Heart right ventricle (tissue), 16 donors: ENCODE data around the gene HLCS. TPM values are rescaled to one million over a fixed set of nuclear protein-coding genes. Genes with fewer than 3 reads are reported as not detected.
"Not testable (repeated sequence)": the region's sequence is repeated elsewhere in the genome, so short reads cannot be mapped to it uniquely, and the experiment has no call there.

ENCODE experiments used
- ATAC-seq, 8 donors: fragments of 200-7000 bp; cut with Tn5 transposase; one replicate each; pipeline ENCODE4 v1.9.1; 2020; ENCODE audit warnings: mild to moderate bottlenecking in 8 of 8, moderate library complexity in 8 of 8, moderate number of reproducible peaks in 1 of 8
- DNase-seq, 2 donors: peaks; one replicate each; pipeline ENCODE4 v3.0.0-alpha.2; 2020
- H3K27ac ChIP-seq, 10 donors: fragments of 200-600 bp; sonication (generic) in 2 of 10; one replicate each; pipeline versions ENCODE4 v1.5.0 to v1.8.0; 2020 to 2022; ENCODE audit warnings: mild to moderate bottlenecking in 3 of 10
- H3K27me3 ChIP-seq, 7 donors: fragments of 200-600 bp; one replicate each; pipeline ENCODE4 v1.8.0; 2021 to 2022; ENCODE audit warnings: mild to moderate bottlenecking in 2 of 7
- H3K36me3 ChIP-seq, 9 donors: fragments of 200-600 bp; sonication (generic) in 1 of 9; one replicate each; pipeline versions ENCODE4 v1.5.0 to v1.8.0; 2020 to 2022; ENCODE audit warnings: mild to moderate bottlenecking in 2 of 9
- H3K4me1 ChIP-seq, 9 donors: fragments of 200-600 bp; sonication (generic) in 1 of 9; one replicate each; pipeline versions ENCODE4 v1.5.0 to v1.8.0; 2020 to 2022; ENCODE audit warnings: mild to moderate bottlenecking in 4 of 9
- H3K4me3 ChIP-seq, 10 donors: fragments of 200-600 bp; sonication (generic) in 2 of 10; one replicate each; pipeline versions ENCODE4 v1.5.0 to v1.8.0; 2020 to 2022; ENCODE audit warnings: mild to moderate bottlenecking in 7 of 10, moderate library complexity in 2 of 10
- H3K9me3 ChIP-seq, 11 donors: fragments of 200-600 bp in 10 of 11; sonication (generic) in 2 of 11; one replicate each; pipeline versions ENCODE4 v1.5.0 to v1.8.0; 2013 to 2022; ENCODE audit warnings: mild to moderate bottlenecking in 2 of 11, control low read depth in 1 of 11, moderate library complexity in 1 of 11
- CTCF ChIP-seq, 9 donors: fragments of 200-600 bp; sonication (generic) in 2 of 9; IDR thresholded peaks; one replicate each; pipeline versions ENCODE4 v1.5.0 to v1.8.0; 2021 to 2022; ENCODE audit warnings: antibody characterized with exemption in 9 of 9, mild to moderate bottlenecking in 5 of 9, moderate library complexity in 1 of 9
- WGBS, 2 donors: extraction: QIAGEN DNeasy Blood & Tissue Kit; methylation state at CpG; one replicate each; pipeline ENCODE4 v1.1.7; 2013; ENCODE audit warnings: inconsistent platforms in 1 of 2; 5-methylcytosine and 5-hydroxymethylcytosine counted together
- intact Hi-C, 10 donors: fragments of 100-400 bp; cut with DNase I; formaldehyde crosslinking; loops; one replicate each; pipeline versions ENCODE4 v1.11.1 to v1.14.2; 2022
- polyA plus RNA-seq, 2 donors: library from polyadenylated mRNA; stranded (reverse); fragments of 200-250 nt; gene quantifications; one replicate each; pipeline ENCODE4 v1.2.3, GENCODE V29; 2013
- total RNA-seq, 10 donors: library from RNA; stranded (reverse); fragmentation: NEBNext Ultra II Directional in 3 of 10; extraction: Animal tissue kit (Norgen Biotek cat#: 25700) in 3 of 10; gene quantifications; one replicate each; pipeline versions ENCODE4 v1.2.1 to v1.2.4, GENCODE V29; 2021 to 2023
- donor health status: Arrhythmogenic right ventricular cardiomyopathy.
- donor health status: ischemic (EF 13 %, LVEDD 7.1; RV severe dilation, severe dysfunction).
- donor health status: healthy with polysubstance abuse.
- donor health status: DM: no; HTN: yes; CAD: no.
- donor health status: DM: no; HTN: no; CAD: no.
- donor health status: ischemic (EF 25% LVEDD 6.9; RV normal size, moderate dysfunction).
- donor health status: ischemic (EF 25% LVEDD 5.7; RV mildly dilated, moderate dysfunction).
- donor health status: healthy.
- donor health status: DM: yes; HTN: yes; CAD: no.
- donor health status: Ischemic cardiomyopathy.
- donor health status: ischemic (EF 35%, LVEDD 5.7; RV mildly dilated, moderate dysfunction).
- donor health status: nonischemic (EF 11% LVEDD 7.7; RV severe dilation, severe dysfunction).
- donor health status: DM: yes; HTN: yes; CAD: no.
- donor health status: PGD.
- donor health status: ischemic (EF 29% LVEDD 5.4; RV normal size, mild dysfunction).
- donor health status: nonischemic (EF 23%, LVEDD 6.1; RV moderate dilation, normal function).

Gene HLCS
- total and polyA plus RNA-seq, 12 donors: 2.0 to 9.6 (median 6.7) TPM

DNA sequence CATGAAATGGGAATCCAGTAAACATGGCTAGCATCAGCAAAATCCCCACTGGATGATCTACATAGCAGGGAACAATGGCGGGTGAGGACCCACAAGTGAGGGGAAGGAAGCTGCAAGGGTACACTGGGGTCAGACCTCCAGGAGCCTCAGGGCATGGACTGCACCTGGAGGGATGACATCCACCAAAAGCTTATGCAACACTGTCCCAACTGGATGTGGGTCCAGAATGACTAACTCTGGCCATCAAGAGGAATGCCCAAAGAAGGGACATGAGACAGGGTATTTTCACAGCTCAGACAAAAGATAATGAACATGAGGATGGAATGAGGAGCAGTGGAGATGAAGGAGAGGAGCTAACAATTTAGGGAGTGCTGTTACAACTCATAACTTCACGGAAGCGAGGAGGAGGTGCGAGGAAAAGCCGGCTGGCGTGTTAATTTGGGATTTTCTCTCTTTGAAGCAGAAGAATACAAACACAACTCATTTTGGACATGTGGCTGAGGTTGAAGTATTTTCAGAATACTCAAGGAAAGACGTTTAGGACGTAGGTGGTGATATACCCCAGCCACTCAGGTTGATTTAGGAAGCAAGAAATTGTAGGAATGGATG lies 5.7 kb downstream of the HLCS start:
- H3K4me1 ChIP-seq: peaks cover 0 to 9% (median 0%) of the 10 kb centered on the region in 9 donors
- no peak overlapping the region for H3K27ac ChIP-seq
- no peak overlapping the region for H3K4me3 ChIP-seq
- peaks cover 0 to 34% (median 0%) of the 10 kb centered on the region in 9 donors for H3K36me3 ChIP-seq
- intact Hi-C loops: loop anchor here in 2 of 10 donors (1.0 to 10.0 kb wide), 2 partner anchors 14 to 114 kb away; partner anchors contain the start of genes PIGP (in 1 of the 2) and TTC3 (in 1 of the 2)
- DNase-seq (no peak), ATAC-seq (peak in 1 of 8 donors; percentile 14)
- WGBS, 2 donors: 93 to 96% methylated on average over 8 of the region's 8 CpGs
- TF ChIP-seq CTCF (IDR thresholded peaks at IDR 0.05): no peak
- no peaks in the 10 kb centered on the region for H3K9me3 ChIP-seq
- no peaks in the 10 kb centered on the region for H3K27me3 ChIP-seq

DNA sequence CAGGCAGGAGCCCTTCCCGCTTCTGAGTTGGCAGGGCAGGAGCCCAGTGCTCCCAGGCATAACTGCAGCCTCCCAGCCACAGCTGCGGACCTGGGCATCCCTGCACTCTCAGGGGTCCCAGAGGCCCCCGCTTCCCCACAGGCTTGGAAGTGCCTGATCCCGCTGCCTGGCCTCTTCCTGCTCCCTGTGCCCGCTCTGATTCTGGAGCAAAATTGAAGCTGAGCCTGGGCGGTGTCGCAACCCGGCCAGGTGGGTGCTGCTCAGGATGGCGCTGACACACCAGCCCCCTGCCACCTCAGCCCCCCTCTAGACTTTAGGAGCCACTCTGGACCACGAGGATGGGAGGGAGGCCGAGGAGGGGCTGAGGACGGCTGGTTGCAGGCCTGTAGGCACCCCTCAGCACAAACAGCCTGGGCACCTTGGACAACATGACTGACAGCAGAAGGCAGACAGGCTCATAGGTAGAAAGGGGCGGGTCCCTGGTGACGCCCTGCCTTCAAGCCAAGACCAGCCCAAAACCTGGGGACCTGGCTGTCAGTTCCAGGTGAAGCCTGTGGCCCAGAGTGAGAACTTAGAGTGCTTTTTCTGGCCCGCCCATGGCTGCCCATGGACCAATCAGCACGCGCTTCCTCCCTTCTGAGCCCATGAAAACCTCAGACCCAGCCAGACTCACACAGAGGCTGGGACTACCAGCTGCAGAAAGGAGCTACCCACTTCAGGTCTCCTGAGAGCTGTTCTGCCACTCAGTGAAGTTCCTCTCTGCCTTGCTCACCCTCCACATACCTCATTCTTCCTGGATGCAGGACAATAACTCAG lies 7.2 kb downstream of the HLCS start:
- Histone ChIP-seq H3K4me3 (no peak overlapping the region), H3K27ac (no peak overlapping the region), H3K9me3 (no peaks in the 10 kb centered on the region), H3K36me3 (peaks cover 0 to 43% (median 0%) of the 10 kb centered on the region in 9 donors), H3K4me1 (no peaks in the 10 kb centered on the region), H3K27me3 (no peaks in the 10 kb centered on the region)
- intact Hi-C loops: no loop called here
- no peak for DNase-seq
- no peak for TF ChIP-seq CTCF (IDR thresholded peaks at IDR 0.05)
- 94 to 98% methylated on average over 17 of the region's 17 CpGs for WGBS, 2 donors
- peak in 2 of 8 donors; percentile 25 to 50 for ATAC-seq

DNA sequence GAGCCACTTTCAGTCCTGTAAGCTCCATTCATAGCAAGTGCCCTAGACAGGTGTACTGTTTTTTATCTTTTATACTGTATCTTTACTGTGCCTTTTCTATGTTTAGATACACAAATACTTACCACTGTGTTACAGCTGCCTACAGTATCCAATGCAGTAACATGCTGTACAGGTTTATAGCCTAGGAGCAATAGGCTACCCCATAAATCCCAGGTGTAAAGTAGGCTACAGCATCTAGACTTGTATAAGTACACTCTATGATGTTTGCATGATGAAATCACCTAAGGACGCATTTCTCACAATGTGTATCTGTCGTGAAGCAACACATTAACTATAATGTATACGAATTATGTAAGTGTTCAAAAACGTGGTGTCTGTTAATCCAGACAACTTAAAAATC lies 10.7 kb downstream of the HLCS start:
- intact Hi-C loops: no loop called here
- ATAC-seq (no peak), DNase-seq (no peak)
- Histone ChIP-seq H3K9me3 (no peaks in the 10 kb centered on the region), H3K27me3 (no peaks in the 10 kb centered on the region), H3K27ac (no peak overlapping the region), H3K36me3 (peaks cover 0 to 32% (median 0%) of the 10 kb centered on the region in 9 donors), H3K4me3 (no peak overlapping the region), H3K4me1 (no peaks in the 10 kb centered on the region)
- TF ChIP-seq CTCF (IDR thresholded peaks at IDR 0.05): no peak
- WGBS, 2 donors: 94 to 98% methylated on average over 4 of the region's 4 CpGs

GRCh38 chr21:36952331-36952730 lies 14.1 kb downstream of the HLCS start:
- H3K4me3 ChIP-seq, ATAC-seq, H3K27me3 ChIP-seq, intact Hi-C loops, DNase-seq, H3K4me1 ChIP-seq, H3K27ac ChIP-seq: not testable (repeated sequence)
- peaks cover 0 to 10% (median 0%) of the 10 kb centered on the region in 11 donors for H3K9me3 ChIP-seq
- peaks cover 0 to 27% (median 0%) of the 10 kb centered on the region in 9 donors for H3K36me3 ChIP-seq
- WGBS, 2 donors: 96 to 98% methylated on average over 12 of the region's 12 CpGs
